Endothelial cell (in vitro differentiated cells): ENCODE results near the gene MALAT1. TPM values are rescaled to one million over a fixed set of nuclear protein-coding genes. Genes with fewer than 3 reads are reported as not detected.

ENCODE experiments used
- DNase-seq: peaks from one replicate; pipeline ENCODE4 v3.0.0; 2021; ENCODE audit warnings: low spot score
- H3K27ac Mint-ChIP-seq: one replicate; pipeline ENCODE4 v1.8.0; 2021; ENCODE audit warnings: mixed read lengths, inconsistent platforms; ENCODE audit not compliant: unreplicated experiment
- H3K27me3 Mint-ChIP-seq: one replicate; pipeline ENCODE4 v1.8.0; 2021; ENCODE audit warnings: mild to moderate bottlenecking, moderate library complexity, mixed read lengths, inconsistent platforms; ENCODE audit not compliant: unreplicated experiment
- H3K36me3 Mint-ChIP-seq: one replicate; pipeline ENCODE4 v1.8.0; 2021; ENCODE audit warnings: mild to moderate bottlenecking, low read depth, mixed read lengths, inconsistent platforms; ENCODE audit not compliant: unreplicated experiment
- H3K4me1 Mint-ChIP-seq: one replicate; pipeline ENCODE4 v1.8.0; 2021; ENCODE audit warnings: mild to moderate bottlenecking, mixed read lengths, inconsistent platforms; ENCODE audit not compliant: unreplicated experiment
- H3K4me3 Mint-ChIP-seq: one replicate; pipeline ENCODE4 v1.8.0; 2021; ENCODE audit warnings: mild to moderate bottlenecking, mixed read lengths, inconsistent platforms; ENCODE audit not compliant: unreplicated experiment
- H3K9me3 Mint-ChIP-seq: one replicate; pipeline ENCODE4 v1.8.0; 2021; ENCODE audit warnings: mixed read lengths, inconsistent platforms; ENCODE audit not compliant: unreplicated experiment
- CTCF ChIP-seq: fragments of 200-600 bp; sonication (generic); IDR thresholded peaks from one replicate; pipeline ENCODE4 v1.5.0; 2021; ENCODE audit warnings: antibody characterized with exemption; ENCODE audit not compliant: unreplicated experiment
- total RNA-seq: library from RNA; stranded (reverse); fragmentation: NEBNext Ultra II Directional; extraction: Animal tissue kit (Norgen Biotek cat#: 25700); gene quantifications from one replicate; pipeline ENCODE4 v1.2.1, GENCODE V29; 2021; ENCODE audit not compliant: unreplicated experiment

The MALAT1 gene
- total RNA-seq, 1 donor from 2014 or later = 4,747 TPM

- peaks cover 9% of the 10 kb centered on the region for H3K36me3 Mint-ChIP-seq
- peaks cover 26% of the 10 kb centered on the region for H3K27me3 Mint-ChIP-seq
- TF ChIP-seq CTCF = no peak
- no peak for DNase-seq
- H3K27ac Mint-ChIP-seq = peak overlapping the region; percentile 54
- H3K4me1 Mint-ChIP-seq = peaks cover 8% of the 10 kb centered on the region
- no peaks in the 10 kb centered on the region for H3K9me3 Mint-ChIP-seq
- peak overlapping the region; percentile 65 for H3K4me3 Mint-ChIP-seq
These were observed 44.0 kb downstream of the MALAT1 start for GRCh38 chr11:65542738-65543390.

- peaks cover 30% of the 10 kb centered on the region for H3K27me3 Mint-ChIP-seq
- no peaks in the 10 kb centered on the region for H3K9me3 Mint-ChIP-seq
- peaks cover 21% of the 10 kb centered on the region for H3K4me1 Mint-ChIP-seq
- H3K36me3 Mint-ChIP-seq = peaks cover 9% of the 10 kb centered on the region
- H3K4me3 Mint-ChIP-seq = peak overlapping the region; percentile 8
- no peak for DNase-seq
- H3K27ac Mint-ChIP-seq = no peak overlapping the region
- TF ChIP-seq CTCF = no peak
These were observed 47.0 kb downstream of the MALAT1 start for GRCh38 chr11:65545853-65546216.

GRCh38 chr11:65546217-65546958, 47.5 kb downstream of the MALAT1 start:
- peak overlapping the region; percentile 8 for H3K4me3 Mint-ChIP-seq
- H3K27ac Mint-ChIP-seq = no peak overlapping the region
- peaks cover 20% of the 10 kb centered on the region for H3K4me1 Mint-ChIP-seq
- no peak for TF ChIP-seq CTCF
- no peaks in the 10 kb centered on the region for H3K9me3 Mint-ChIP-seq
- DNase-seq = peak; percentile 83
- H3K27me3 Mint-ChIP-seq = peaks cover 30% of the 10 kb centered on the region
- peaks cover 9% of the 10 kb centered on the region for H3K36me3 Mint-ChIP-seq

GRCh38 chr11:65547446-65548125, 48.7 kb downstream of the MALAT1 start:
- H3K9me3 Mint-ChIP-seq = no peaks in the 10 kb centered on the region
- H3K36me3 Mint-ChIP-seq = peaks cover 5% of the 10 kb centered on the region
- no peak for TF ChIP-seq CTCF
- H3K4me1 Mint-ChIP-seq = peaks cover 29% of the 10 kb centered on the region
- no peak for DNase-seq
- H3K27ac Mint-ChIP-seq = no peak overlapping the region
- H3K4me3 Mint-ChIP-seq = no peak overlapping the region
- peaks cover 36% of the 10 kb centered on the region for H3K27me3 Mint-ChIP-seq
